A673 (cell line): ENCODE measurements around the gene LHFPL6. TPM values are rescaled to one million over a fixed set of nuclear protein-coding genes. Genes with fewer than 3 reads are reported as not detected.
A peak's percentile ranks its signal among the peaks of the same experiment; 100 is the strongest.

ENCODE experiments used
- BruUV-seq: library from RNA; stranded (reverse); fragments of 400-500 nt; replicated peaks from 2 replicates; lab custom pipeline; 2021; lab: Mats Ljungman, UMichigan
- CTCF ChIA-PET: fragments of 300-600 bp; sonication (Branson Sonifier 250); formaldehyde crosslinking; loops from one replicate; lab custom pipeline; 2022; ENCODE audit warnings: antibody characterized with exemption; lab: Charles Lee
- POLR2A ChIA-PET: fragments of 300-600 bp; sonication (Branson Sonifier 250); formaldehyde crosslinking; loops from one replicate; lab custom pipeline; 2022; ENCODE audit warnings: antibody characterized with exemption; ENCODE audit not compliant: low non-redundant PET; lab: Charles Lee
- DNase-seq: peaks from one replicate; pipeline ENCODE4 v3.0.0-alpha.2; 2015; ENCODE audit warnings: low spot score
- H3K27ac ChIP-seq: fragments of 200-600 bp; sonication (generic); 2 replicates; pipeline ENCODE4 v1.5.1; 2016; ENCODE audit warnings: mixed run types, low read depth, mild to moderate bottlenecking, mixed read lengths, antibody characterized with exemption, low read length; ENCODE audit not compliant: poor library complexity, severe bottlenecking
- H3K27me3 ChIP-seq: fragments of 200-600 bp; sonication (generic); replicated peaks from 2 replicates; pipeline ENCODE4 v1.6.1; 2017; ENCODE audit warnings: mixed run types, low read depth, mild to moderate bottlenecking, mixed read lengths, antibody characterized with exemption, low read length; ENCODE audit not compliant: insufficient read depth, poor library complexity
- H3K36me3 ChIP-seq: fragments of 200-600 bp; sonication (generic); 2 replicates; pipeline ENCODE4 v1.6.1; 2016; ENCODE audit warnings: mixed run types, mild to moderate bottlenecking, mixed read lengths, antibody characterized with exemption, low read length; ENCODE audit not compliant: insufficient read depth, poor library complexity, severe bottlenecking
- H3K4me1 ChIP-seq: fragments of 200-600 bp; sonication (generic); 2 replicates; pipeline ENCODE4 v1.6.1; 2017; ENCODE audit warnings: mixed run types, mild to moderate bottlenecking, mixed read lengths, antibody characterized with exemption, low read length; ENCODE audit not compliant: insufficient read depth, poor library complexity, severe bottlenecking
- H3K4me3 ChIP-seq: fragments of 200-600 bp; sonication (generic); 2 replicates; pipeline ENCODE4 v1.5.1; 2016; ENCODE audit warnings: low read depth, mixed run types, mild to moderate bottlenecking, mixed read lengths, low read length; ENCODE audit not compliant: poor library complexity, severe bottlenecking
- H3K9me3 ChIP-seq: fragments of 200-600 bp; sonication (generic); 2 replicates; pipeline ENCODE4 v1.6.1; 2016; ENCODE audit warnings: mixed run types, low read depth, mild to moderate bottlenecking, mixed read lengths, antibody characterized with exemption, low read length; ENCODE audit not compliant: poor library complexity, severe bottlenecking
- CTCF ChIP-seq: fragments of 300-800, 200-600 bp; sonication (generic); conservative IDR thresholded peaks from 2 replicates; pipeline ENCODE4 v1.5.1; 2017; ENCODE audit warnings: low read depth, mild to moderate bottlenecking, antibody characterized with exemption, low read length, moderate library complexity, mixed read lengths
- EZH2 ChIP-seq: fragments of 200-600 bp; sonication (generic); IDR thresholded peaks from 2 replicates; pipeline ENCODE4 v1.6.1; 2017; ENCODE audit warnings: borderline replicate concordance, low read depth, mild to moderate bottlenecking, mixed read lengths, antibody characterized with exemption, low read length; ENCODE audit not compliant: poor library complexity, severe bottlenecking
- intact Hi-C: fragments of 100-400 bp; cut with micrococcal nuclease; formaldehyde crosslinking; loops from one replicate; pipeline ENCODE4 v1.10.0; 2022; ENCODE audit not compliant: unreplicated experiment
- total RNA-seq: library from RNA; stranded (reverse); gene quantifications from 2 replicates; pipeline ENCODE4 v1.2.3, GENCODE V29; 2021

Gene LHFPL6
- total RNA-seq, 1 experiment from 2014 or later: 63.9 TPM

DNA sequence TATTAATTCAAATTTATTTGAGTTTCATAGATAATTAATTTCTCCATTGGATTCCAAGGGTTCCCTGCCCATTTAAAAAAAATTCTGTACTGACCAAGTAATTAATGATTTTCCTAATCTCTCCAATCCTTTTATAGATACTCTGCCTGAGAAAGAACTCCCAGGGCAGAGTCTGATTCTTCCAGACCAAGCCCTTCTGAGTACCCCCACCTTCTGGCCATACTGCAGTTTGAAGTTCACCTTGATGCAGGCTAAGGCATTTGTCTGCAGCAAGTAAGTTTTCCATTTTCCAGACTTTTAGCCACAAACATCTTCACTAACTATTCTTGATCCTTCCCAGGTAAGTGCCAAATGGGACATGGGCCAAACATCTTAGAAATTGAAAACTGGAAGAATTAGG lies 195.9 kb downstream of the LHFPL6 start:
- Histone ChIP-seq H3K9me3 (no peaks in the 10 kb centered on the region), H3K27ac (peak overlapping the region; percentile 87), H3K36me3 (no peaks in the 10 kb centered on the region), H3K4me1 (peaks cover 95% of the 10 kb centered on the region), H3K4me3 (no peak overlapping the region), H3K27me3 (no peaks in the 10 kb centered on the region)
- no peak for DNase-seq
- BruUV-seq: no TSS peak
- CTCF ChIA-PET: no interaction called here
- POLR2A ChIA-PET: no interaction called here
- TF ChIP-seq CTCF (no peak), EZH2 (no peak)
- intact Hi-C loops: no loop called here

- Histone ChIP-seq H3K4me1 (peaks cover 93% of the 10 kb centered on the region), H3K9me3 (no peaks in the 10 kb centered on the region), H3K27me3 (no peaks in the 10 kb centered on the region), H3K4me3 (no peak overlapping the region), H3K27ac (no peak overlapping the region), H3K36me3 (no peaks in the 10 kb centered on the region)
- no TSS peak for BruUV-seq
- CTCF ChIA-PET: no interaction called here
- DNase-seq: no peak
- POLR2A ChIA-PET: no interaction called here
- TF ChIP-seq CTCF: no peak; the same call in 1 of the 2 replicates
- no peak for TF ChIP-seq EZH2
- intact Hi-C loops: no loop called here
These were observed 196.3 kb downstream of the LHFPL6 start for GRCh38 chr13:39406688-39407087.

DNA sequence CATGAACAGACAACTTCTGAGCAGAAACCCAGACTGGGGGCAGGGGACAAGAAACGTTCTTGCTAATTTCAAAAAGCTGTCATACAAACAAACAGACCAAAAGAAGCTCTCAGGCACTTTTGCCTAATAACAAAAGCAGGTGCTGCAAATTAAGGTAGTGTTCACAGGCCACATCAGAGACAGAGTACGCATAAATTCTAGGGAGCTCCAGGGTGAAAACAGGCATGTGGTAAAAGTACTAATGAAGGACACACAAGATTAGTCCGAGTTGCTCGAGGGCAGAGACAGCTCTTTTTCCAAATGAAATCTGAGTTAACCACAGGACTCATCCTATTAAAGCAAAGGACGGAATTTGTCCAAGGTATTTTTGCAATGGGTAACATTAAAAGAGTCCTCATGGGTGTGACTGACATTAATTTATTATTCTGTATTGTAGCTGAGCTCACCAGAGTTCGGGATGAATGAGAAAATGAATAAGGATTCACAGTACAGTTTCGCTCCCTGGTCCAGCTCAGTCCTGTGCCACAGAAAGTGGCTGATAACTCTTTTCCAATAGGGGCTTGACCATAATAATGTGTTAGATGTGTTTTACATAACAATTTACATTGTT lies 197.3 kb downstream of the LHFPL6 start:
- Histone ChIP-seq H3K4me1 (peaks cover 93% of the 10 kb centered on the region), H3K4me3 (no peak overlapping the region), H3K36me3 (no peaks in the 10 kb centered on the region), H3K27me3 (no peaks in the 10 kb centered on the region), H3K9me3 (no peaks in the 10 kb centered on the region), H3K27ac (peak overlapping the region; percentile 70)
- no peak for DNase-seq
- ChIA-PET POLR2A (interaction anchor here (0.6 kb wide), 1 partner anchor 36 kb away, joined by 3 read pairs; no protein-coding TSS in a partner anchor), CTCF (interaction anchor here (0.6 kb wide), 1 partner anchor 10 kb away, joined by 4 read pairs; no protein-coding TSS in a partner anchor)
- intact Hi-C loops: no loop called here
- no peak for TF ChIP-seq EZH2
- no peak for TF ChIP-seq CTCF
- BruUV-seq: no TSS peak
